Thymus (tissue), 11 donors: Measurements from ENCODE around the gene TIE1. TPM values are rescaled to one million over a fixed set of nuclear protein-coding genes. Genes with fewer than 3 reads are reported as not detected.

Experiments used
- DNase-seq, 9 donors: peaks; one replicate each; pipeline ENCODE4 v3.0.0-alpha.2; 2013; ENCODE audit warnings: low spot score in 9 of 9, low read depth in 6 of 9, missing footprints in 1 of 9
- H3K27ac ChIP-seq, 2 donors: one replicate each; pipeline ENCODE4 v1.5.1; 2013; ENCODE audit warnings: control low read depth in 1 of 2, low read depth in 1 of 2, low read length in 1 of 2, mild to moderate bottlenecking in 1 of 2, moderate library complexity in 1 of 2
- H3K27me3 ChIP-seq, 2 donors: one replicate each; pipeline ENCODE4 v1.5.1; 2013; ENCODE audit warnings: low read length in 1 of 2; ENCODE audit not compliant: control insufficient read depth in 2 of 2, insufficient read depth in 1 of 2
- H3K36me3 ChIP-seq, 2 donors: one replicate each; pipeline ENCODE4 v1.5.1; 2013; ENCODE audit warnings: low read length in 1 of 2, mild to moderate bottlenecking in 1 of 2, moderate library complexity in 1 of 2; ENCODE audit not compliant: control insufficient read depth in 2 of 2, insufficient read depth in 2 of 2
- H3K4me1 ChIP-seq, 2 donors: one replicate each; pipeline ENCODE4 v1.5.1; 2013; ENCODE audit warnings: low read length in 2 of 2; ENCODE audit not compliant: control insufficient read depth in 2 of 2, insufficient read depth in 2 of 2
- H3K4me3 ChIP-seq, 2 donors: one replicate each; pipeline ENCODE4 v1.5.1; 2013; ENCODE audit warnings: low read length in 2 of 2, control low read depth in 1 of 2, mild to moderate bottlenecking in 1 of 2
- H3K9me3 ChIP-seq, 2 donors: one replicate each; pipeline ENCODE4 v1.5.1; 2013; ENCODE audit warnings: low read length in 1 of 2, mild to moderate bottlenecking in 1 of 2; ENCODE audit not compliant: control insufficient read depth in 2 of 2, insufficient read depth in 1 of 2
- WGBS: extraction: QIAGEN DNeasy Blood & Tissue Kit; methylation state at CpG from one replicate; pipeline ENCODE4 v1.1.7; 2013; 5-methylcytosine and 5-hydroxymethylcytosine counted together
- polyA plus RNA-seq: library from polyadenylated mRNA; stranded (reverse); fragments of 200-250 nt; gene quantifications from one replicate; pipeline ENCODE4 v1.2.3, GENCODE V29; 2013
- total RNA-seq: library from RNA; stranded (reverse); fragments of 120-200 nt; gene quantifications from one replicate; pipeline ENCODE4 v1.2.4, GENCODE V29; 2013
- donor health status: healthy.

The TIE1 gene
- total and polyA plus RNA-seq, 2 donors: 4.8 to 8.3 TPM

GRCh38 chr1:43305926-43306687 lies 5.3 kb downstream of the TIE1 start:
- H3K4me1 ChIP-seq: no peaks in the 10 kb centered on the region
- no peak for DNase-seq
- H3K27me3 ChIP-seq: no peaks in the 10 kb centered on the region
- H3K9me3 ChIP-seq: no peaks in the 10 kb centered on the region
- 92% methylated on average over 6 of the region's 6 CpGs for WGBS
- no peaks in the 10 kb centered on the region for H3K36me3 ChIP-seq
- no peak overlapping the region for H3K27ac ChIP-seq
- H3K4me3 ChIP-seq: no peak overlapping the region

- Histone ChIP-seq H3K4me3 (no peak overlapping the region), H3K9me3 (no peaks in the 10 kb centered on the region), H3K4me1 (no peaks in the 10 kb centered on the region), H3K27ac (no peak overlapping the region), H3K36me3 (no peaks in the 10 kb centered on the region), H3K27me3 (no peaks in the 10 kb centered on the region)
- DNase-seq: no peak
- WGBS: 94% methylated on average over 17 of the region's 17 CpGs
Measured at GRCh38 chr1:43306688-43307457, 6.1 kb downstream of the TIE1 start.

- DNase-seq: no peak
- no peak overlapping the region for H3K27ac ChIP-seq
- H3K4me3 ChIP-seq: no peak overlapping the region
- H3K36me3 ChIP-seq: no peaks in the 10 kb centered on the region
- H3K9me3 ChIP-seq: no peaks in the 10 kb centered on the region
- WGBS: 97% methylated on average over 9 of the region's 9 CpGs
- no peaks in the 10 kb centered on the region for H3K4me1 ChIP-seq
- H3K27me3 ChIP-seq: no peaks in the 10 kb centered on the region
Measured at GRCh38 chr1:43307458-43308158, 6.8 kb downstream of the TIE1 start.

DNA sequence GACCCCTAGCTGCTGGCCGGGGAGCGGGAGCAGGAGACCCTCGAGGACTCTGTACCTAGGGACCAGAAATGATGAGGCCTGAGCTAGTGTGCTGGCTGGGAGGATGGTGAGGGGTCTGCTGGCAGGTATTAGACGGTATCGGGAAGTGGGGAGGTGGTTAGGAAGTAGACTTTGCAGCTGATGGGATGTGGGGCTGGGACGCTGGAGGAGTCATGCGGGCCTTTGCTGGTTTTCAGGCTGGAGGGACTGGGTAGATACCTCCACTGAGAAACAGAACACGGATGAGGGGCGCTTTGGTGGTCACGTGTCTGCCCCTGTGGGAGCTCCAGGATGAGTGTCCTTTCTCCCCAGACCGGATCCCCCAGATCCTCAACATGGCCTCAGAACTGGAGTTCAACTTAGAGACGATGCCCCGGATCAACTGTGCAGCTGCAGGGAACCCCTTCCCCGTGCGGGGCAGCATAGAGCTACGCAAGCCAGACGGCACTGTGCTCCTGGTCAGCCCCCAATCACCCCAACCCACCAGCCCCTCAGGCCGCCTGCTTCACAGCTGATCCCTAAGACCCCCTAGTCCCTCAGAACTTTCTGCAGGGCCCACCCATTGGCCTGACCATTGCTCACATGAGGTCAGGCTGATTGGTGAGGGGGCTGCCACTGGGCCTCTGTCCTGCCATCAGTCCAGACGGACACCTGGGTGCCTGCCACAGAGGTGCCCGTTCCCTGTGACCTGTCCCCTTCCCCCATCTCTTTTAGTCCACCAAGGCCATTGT lies 8.0 kb downstream of the TIE1 start:
- no peak for DNase-seq
- no peaks in the 10 kb centered on the region for H3K36me3 ChIP-seq
- no peak overlapping the region for H3K4me3 ChIP-seq
- H3K9me3 ChIP-seq: no peaks in the 10 kb centered on the region
- WGBS: 97% methylated on average over 20 of the region's 20 CpGs
- no peaks in the 10 kb centered on the region for H3K27me3 ChIP-seq
- no peak overlapping the region for H3K27ac ChIP-seq
- H3K4me1 ChIP-seq: no peaks in the 10 kb centered on the region

GRCh38 chr1:43309405-43310025 lies 8.7 kb downstream of the TIE1 start:
- Histone ChIP-seq H3K27me3 (no peaks in the 10 kb centered on the region), H3K4me3 (no peak overlapping the region), H3K9me3 (no peaks in the 10 kb centered on the region), H3K27ac (no peak overlapping the region), H3K4me1 (no peaks in the 10 kb centered on the region), H3K36me3 (no peaks in the 10 kb centered on the region)
- whole genome bisulfite sequencing: 95% methylated on average over 13 of the region's 13 CpGs
- no peak for DNase-seq

GRCh38 chr1:43311521-43311920 lies 10.7 kb downstream of the TIE1 start:
- Histone ChIP-seq H3K27me3 (no peaks in the 10 kb centered on the region), H3K36me3 (no peaks in the 10 kb centered on the region), H3K9me3 (no peaks in the 10 kb centered on the region), H3K27ac (no peak overlapping the region), H3K4me3 (no peak overlapping the region), H3K4me1 (no peaks in the 10 kb centered on the region)
- no peak for DNase-seq
- 97% methylated on average over 9 of the region's 9 CpGs for WGBS

DNA sequence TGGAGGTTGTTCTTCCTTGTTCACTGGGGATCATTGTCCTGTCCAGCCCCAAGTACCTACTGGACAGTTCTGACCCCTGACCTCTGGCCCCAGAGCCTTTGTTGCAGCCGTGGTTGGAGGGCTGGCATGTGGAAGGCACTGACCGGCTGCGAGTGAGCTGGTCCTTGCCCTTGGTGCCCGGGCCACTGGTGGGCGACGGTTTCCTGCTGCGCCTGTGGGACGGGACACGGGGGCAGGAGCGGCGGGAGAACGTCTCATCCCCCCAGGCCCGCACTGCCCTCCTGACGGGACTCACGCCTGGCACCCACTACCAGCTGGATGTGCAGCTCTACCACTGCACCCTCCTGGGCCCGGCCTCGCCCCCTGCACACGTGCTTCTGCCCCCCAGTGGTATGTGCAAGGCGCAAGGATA lies 11.4 kb downstream of the TIE1 start:
- H3K27ac ChIP-seq: no peak overlapping the region
- 98% methylated on average over 19 of the region's 19 CpGs for WGBS

DNA sequence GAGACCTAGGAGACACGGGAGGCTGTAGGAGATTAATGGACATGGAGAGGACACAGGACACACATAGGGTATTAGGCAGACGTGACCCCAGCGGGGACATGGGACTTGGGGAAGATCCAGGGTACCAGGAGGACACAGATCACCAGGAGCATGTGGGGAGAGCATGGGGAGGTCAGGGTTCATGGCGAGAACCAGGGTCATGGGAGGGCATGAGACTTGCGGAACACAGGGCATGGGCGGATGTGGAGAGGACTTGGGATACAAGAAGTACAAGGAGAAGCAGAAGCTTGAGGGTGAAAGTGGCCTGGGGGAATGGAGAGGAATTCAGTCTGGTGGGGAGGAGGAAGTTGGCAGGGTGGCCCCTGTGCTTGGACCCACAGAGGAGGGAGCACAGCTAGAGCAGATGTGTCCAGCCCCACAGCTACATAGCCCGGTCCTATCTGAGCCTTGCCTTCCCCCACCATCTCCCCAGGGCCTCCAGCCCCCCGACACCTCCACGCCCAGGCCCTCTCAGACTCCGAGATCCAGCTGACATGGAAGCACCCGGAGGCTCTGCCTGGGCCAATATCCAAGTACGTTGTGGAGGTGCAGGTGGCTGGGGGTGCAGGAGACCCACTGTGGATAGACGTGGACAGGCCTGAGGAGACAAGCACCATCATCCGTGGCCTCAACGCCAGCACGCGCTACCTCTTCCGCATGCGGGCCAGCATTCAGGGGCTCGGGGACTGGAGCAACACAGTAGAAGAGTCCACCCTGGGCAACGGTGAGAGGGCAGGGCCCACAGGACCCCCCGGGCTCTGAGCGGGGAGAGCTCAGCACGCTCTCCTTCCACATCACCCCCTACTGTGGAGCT lies 12.1 kb downstream of the TIE1 start:
- no peak overlapping the region for H3K27ac ChIP-seq
- DNase-seq: no peak
- WGBS: 97% methylated on average over 24 of the region's 24 CpGs

More for the DNA sequence above, 11.4 kb downstream of the TIE1 start:
- Histone ChIP-seq H3K9me3 (no peaks in the 10 kb centered on the region), H3K27me3 (no peaks in the 10 kb centered on the region), H3K4me1 (no peaks in the 10 kb centered on the region), H3K36me3 (no peaks in the 10 kb centered on the region), H3K4me3 (no peak overlapping the region)
- DNase-seq: no peak

More for the DNA sequence above, 12.1 kb downstream of the TIE1 start:
- Histone ChIP-seq H3K27me3 (no peaks in the 10 kb centered on the region), H3K4me3 (no peak overlapping the region), H3K36me3 (no peaks in the 10 kb centered on the region), H3K4me1 (no peaks in the 10 kb centered on the region), H3K9me3 (no peaks in the 10 kb centered on the region)
